ENCODE results near the gene TOMM34. TPM values are rescaled to one million over a fixed set of nuclear protein-coding genes. Genes with fewer than 3 reads are reported as not detected.

TOMM34 gene
- total and polyA plus RNA-seq, 2 of the 13 experiments (the other 11 are each of a cell fraction or from before 2014, with no cell fraction given), result 36.2 to 52.0 TPM

DNA sequence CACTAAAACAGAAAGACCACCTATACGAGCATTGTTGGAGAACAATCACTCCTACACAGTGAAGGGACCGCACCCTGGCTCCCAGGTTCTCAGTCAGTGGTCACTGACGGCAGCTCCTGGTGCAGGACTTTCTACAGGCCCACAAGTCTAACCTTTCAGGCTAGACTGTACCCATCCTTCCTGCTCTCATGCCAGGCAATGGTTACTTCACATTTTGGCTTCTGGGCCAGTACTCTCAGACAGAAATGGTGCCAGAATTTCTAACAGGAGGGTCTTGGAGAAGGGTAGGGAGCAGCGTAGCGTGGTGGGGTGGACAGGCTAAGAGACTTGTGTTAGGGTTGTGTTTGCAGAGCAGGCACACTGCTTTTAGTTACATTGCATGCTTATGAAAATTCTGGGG lies 12.1 kb downstream of the TOMM34 start (continued):
- TF ChIP-seq, protein P1, sequence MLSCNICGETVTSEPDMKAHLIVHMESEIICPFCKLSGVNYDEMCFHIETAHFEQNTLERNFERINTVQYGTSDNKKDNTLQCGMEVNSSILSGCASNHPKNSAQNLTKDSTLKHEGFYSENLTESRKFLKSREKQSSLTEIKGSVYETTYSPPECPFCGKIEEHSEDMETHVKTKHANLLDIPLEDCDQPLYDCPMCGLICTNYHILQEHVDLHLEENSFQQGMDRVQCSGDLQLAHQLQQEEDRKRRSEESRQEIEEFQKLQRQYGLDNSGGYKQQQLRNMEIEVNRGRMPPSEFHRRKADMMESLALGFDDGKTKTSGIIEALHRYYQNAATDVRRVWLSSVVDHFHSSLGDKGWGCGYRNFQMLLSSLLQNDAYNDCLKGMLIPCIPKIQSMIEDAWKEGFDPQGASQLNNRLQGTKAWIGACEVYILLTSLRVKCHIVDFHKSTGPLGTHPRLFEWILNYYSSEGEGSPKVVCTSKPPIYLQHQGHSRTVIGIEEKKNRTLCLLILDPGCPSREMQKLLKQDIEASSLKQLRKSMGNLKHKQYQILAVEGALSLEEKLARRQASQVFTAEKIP (CRISPR knock-in tag; IDR thresholded peaks at IDR 0.05; ENCODE audit: borderline replicate concordance), result no peak

DNA sequence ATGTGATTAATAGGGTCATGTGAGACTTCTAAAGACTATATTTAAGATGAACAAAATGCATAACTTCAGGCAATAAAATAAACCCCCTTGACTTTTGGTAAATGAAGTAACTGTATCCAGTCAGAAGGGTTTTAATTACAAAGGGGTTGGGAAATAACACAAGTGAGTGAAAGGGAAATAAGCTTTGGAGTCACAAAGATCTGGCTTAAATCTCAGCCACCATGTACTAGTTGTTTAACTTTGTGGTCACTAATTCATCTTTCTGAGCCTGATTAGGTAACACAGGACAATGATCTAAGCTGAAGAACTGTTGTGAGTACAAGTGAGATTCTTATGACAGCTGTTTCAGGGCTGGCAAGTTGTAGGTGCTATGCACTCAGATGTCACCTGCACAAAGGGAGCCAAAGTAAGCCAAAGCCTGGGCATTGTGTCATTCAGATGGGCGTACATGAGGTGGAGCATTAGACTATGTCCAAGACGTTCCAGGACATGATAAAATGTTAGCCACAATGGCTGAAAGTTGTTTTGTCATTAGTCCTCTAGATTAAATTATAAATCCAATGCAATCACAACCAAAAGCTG lies 13.8 kb downstream of the TOMM34 start:
- Histone ChIP-seq H3K9me3 (ENCODE audit: low read length) (no peaks in the 10 kb centered on the region), H3K27me3 (ENCODE audit: control insufficient read depth in 1 of 2, insufficient read depth in 2 of 2, low read length in 2 of 2) (no peaks in the 10 kb centered on the region), H3K36me3 (replicated peaks in 1 of 2; ENCODE audit: control insufficient read depth in 1 of 2, insufficient read depth in 2 of 2, low read length in 2 of 2) (peaks cover 56 to 95% of the 10 kb centered on the region in 2 experiments), H3K4me2 (ENCODE audit: low read depth, low read length) (no peak overlapping the region), H2AFZ (ENCODE audit: low read length) (no peak overlapping the region), H3K79me2 (ENCODE audit: insufficient read depth, low read length) (no peaks in the 10 kb centered on the region), H4K20me1 (ENCODE audit: insufficient read depth, low read length) (no peaks in the 10 kb centered on the region), H3K4me3 (replicated peaks in 1 of 3; ENCODE audit: insufficient read depth in 1 of 3, low read depth in 2 of 3, low read length in 3 of 3) (no peak overlapping the region), H3K9ac (ENCODE audit: insufficient read depth, low read depth, low read length) (no peak overlapping the region), H3K4me1 (ENCODE audit: insufficient read depth, low read length) (peaks cover 19% of the 10 kb centered on the region), H3K27ac (ENCODE audit: extremely low read length, insufficient read depth, low read length) (no peak overlapping the region)
- 98% methylated on average over 2 of the region's 2 CpGs for WGBS (ENCODE audit: low lambda C conversion rate)
- CTCF ChIA-PET (ENCODE audit: low intra/inter-chr PET ratio, low total read pairs), result no interaction called here
- ATAC-seq (no peak), DNase-seq (ENCODE audit: low spot score) (no peak), FAIRE-seq (no peak)
- intact Hi-C loops (cut with micrococcal nuclease; ENCODE audit: unreplicated experiment) (no loop called here), in situ Hi-C loops (cut with HindIII; ENCODE audit: extremely low pct_ligation_motif_present, low pct_unique_long_range_greater_than_20kb) (no loop called here)
- TF ChIP-seq RBM22 (optimal IDR thresholded peaks at IDR 0.05; ENCODE audit: low read length) (peak; percentile 43), POLR2AphosphoS5 (IDR thresholded peaks at IDR 0.05; ENCODE audit: low read depth, low read length) (peak; percentile 35; the same call in 1 of the 2 replicates), PHB2 (IDR thresholded peaks at IDR 0.05; ENCODE audit: partially characterized antibody) (no peak)
- POLR2A ChIA-PET, result interaction anchor here (1.3 to 7.2 kb wide), 2 partner anchors 15 to 25 kb away, joined by 3 to 51 read pairs; partner anchors contain the start of gene TOMM34
- no TSS peak for BruUV-seq (replicated peaks)

DNA sequence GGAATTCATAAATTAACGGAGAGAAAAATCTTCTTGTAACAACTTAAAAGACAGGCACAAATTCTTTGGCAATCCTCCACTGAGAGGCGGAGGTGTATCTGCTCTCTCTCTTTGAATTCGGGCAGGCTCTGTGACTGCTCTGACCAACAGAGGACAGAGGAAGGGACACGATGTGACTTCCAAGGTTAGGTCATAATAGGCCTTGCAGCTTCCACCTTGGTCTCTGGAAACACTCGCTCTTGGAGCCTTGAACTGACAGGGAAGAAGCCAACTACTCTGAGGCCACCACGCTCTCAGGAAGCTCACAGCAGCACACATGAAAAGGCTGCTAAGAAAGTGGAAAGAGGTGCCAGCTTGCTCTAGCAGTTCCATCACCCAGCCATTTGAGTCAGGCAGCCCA lies 14.9 kb downstream of the TOMM34 start:
- Histone ChIP-seq H3K27me3 (ENCODE audit: control insufficient read depth in 1 of 2, insufficient read depth in 2 of 2, low read length in 2 of 2) (no peaks in the 10 kb centered on the region), H2AFZ (ENCODE audit: low read length) (no peak overlapping the region), H3K36me3 (replicated peaks in 1 of 2; ENCODE audit: control insufficient read depth in 1 of 2, insufficient read depth in 2 of 2, low read length in 2 of 2) (peaks cover 55 to 94% of the 10 kb centered on the region in 2 experiments), H4K20me1 (ENCODE audit: insufficient read depth, low read length) (no peaks in the 10 kb centered on the region), H3K9ac (ENCODE audit: insufficient read depth, low read depth, low read length) (no peak overlapping the region), H3K4me3 (replicated peaks in 1 of 3; ENCODE audit: insufficient read depth in 1 of 3, low read depth in 2 of 3, low read length in 3 of 3) (no peak overlapping the region), H3K79me2 (ENCODE audit: insufficient read depth, low read length) (no peaks in the 10 kb centered on the region), H3K9me3 (ENCODE audit: low read length) (no peaks in the 10 kb centered on the region), H3K4me1 (ENCODE audit: insufficient read depth, low read length) (peaks cover 19% of the 10 kb centered on the region), H3K4me2 (ENCODE audit: low read depth, low read length) (no peak overlapping the region), H3K27ac (ENCODE audit: extremely low read length, insufficient read depth, low read length) (no peak overlapping the region)
- DNase-seq (ENCODE audit: low spot score) (no peak), ATAC-seq (no peak), FAIRE-seq (no peak)
- intact Hi-C loops (cut with micrococcal nuclease; ENCODE audit: unreplicated experiment) (no loop called here), in situ Hi-C loops (cut with HindIII; ENCODE audit: extremely low pct_ligation_motif_present, low pct_unique_long_range_greater_than_20kb) (no loop called here)
- ChIA-PET POLR2A (no interaction called here), CTCF (ENCODE audit: low intra/inter-chr PET ratio, low total read pairs) (no interaction called here)
- no TSS peak for BruUV-seq (replicated peaks)
- 94% methylated on average over 6 of the region's 6 CpGs for WGBS (ENCODE audit: low lambda C conversion rate)
- TF ChIP-seq RXRA (CRISPR knock-in tag; IDR thresholded peaks at IDR 0.05) (no peak), NRL (CRISPR knock-in tag; IDR thresholded peaks at IDR 0.05; ENCODE audit: borderline replicate concordance) (no peak), SUZ12 (IDR thresholded peaks at IDR 0.05; ENCODE audit: low read depth, low read length) (no peak), ZNF230 (CRISPR knock-in tag; IDR thresholded peaks at IDR 0.05) (no peak)
- TF ChIP-seq, protein P2, sequence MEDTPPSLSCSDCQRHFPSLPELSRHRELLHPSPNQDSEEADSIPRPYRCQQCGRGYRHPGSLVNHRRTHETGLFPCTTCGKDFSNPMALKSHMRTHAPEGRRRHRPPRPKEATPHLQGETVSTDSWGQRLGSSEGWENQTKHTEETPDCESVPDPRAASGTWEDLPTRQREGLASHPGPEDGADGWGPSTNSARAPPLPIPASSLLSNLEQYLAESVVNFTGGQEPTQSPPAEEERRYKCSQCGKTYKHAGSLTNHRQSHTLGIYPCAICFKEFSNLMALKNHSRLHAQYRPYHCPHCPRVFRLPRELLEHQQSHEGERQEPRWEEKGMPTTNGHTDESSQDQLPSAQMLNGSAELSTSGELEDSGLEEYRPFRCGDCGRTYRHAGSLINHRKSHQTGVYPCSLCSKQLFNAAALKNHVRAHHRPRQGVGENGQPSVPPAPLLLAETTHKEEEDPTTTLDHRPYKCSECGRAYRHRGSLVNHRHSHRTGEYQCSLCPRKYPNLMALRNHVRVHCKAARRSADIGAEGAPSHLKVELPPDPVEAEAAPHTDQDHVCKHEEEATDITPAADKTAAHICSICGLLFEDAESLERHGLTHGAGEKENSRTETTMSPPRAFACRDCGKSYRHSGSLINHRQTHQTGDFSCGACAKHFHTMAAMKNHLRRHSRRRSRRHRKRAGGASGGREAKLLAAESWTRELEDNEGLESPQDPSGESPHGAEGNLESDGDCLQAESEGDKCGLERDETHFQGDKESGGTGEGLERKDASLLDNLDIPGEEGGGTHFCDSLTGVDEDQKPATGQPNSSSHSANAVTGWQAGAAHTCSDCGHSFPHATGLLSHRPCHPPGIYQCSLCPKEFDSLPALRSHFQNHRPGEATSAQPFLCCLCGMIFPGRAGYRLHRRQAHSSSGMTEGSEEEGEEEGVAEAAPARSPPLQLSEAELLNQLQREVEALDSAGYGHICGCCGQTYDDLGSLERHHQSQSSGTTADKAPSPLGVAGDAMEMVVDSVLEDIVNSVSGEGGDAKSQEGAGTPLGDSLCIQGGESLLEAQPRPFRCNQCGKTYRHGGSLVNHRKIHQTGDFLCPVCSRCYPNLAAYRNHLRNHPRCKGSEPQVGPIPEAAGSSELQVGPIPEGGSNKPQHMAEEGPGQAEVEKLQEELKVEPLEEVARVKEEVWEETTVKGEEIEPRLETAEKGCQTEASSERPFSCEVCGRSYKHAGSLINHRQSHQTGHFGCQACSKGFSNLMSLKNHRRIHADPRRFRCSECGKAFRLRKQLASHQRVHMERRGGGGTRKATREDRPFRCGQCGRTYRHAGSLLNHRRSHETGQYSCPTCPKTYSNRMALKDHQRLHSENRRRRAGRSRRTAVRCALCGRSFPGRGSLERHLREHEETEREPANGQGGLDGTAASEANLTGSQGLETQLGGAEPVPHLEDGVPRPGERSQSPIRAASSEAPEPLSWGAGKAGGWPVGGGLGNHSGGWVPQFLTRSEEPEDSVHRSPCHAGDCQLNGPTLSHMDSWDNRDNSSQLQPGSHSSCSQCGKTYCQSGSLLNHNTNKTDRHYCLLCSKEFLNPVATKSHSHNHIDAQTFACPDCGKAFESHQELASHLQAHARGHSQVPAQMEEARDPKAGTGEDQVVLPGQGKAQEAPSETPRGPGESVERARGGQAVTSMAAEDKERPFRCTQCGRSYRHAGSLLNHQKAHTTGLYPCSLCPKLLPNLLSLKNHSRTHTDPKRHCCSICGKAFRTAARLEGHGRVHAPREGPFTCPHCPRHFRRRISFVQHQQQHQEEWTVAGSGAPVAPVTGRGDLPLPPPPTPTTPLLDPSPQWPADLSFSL (CRISPR knock-in tag; IDR thresholded peaks at IDR 0.05), result no peak
